AG04450 (cell line): ENCODE results near the gene NFIX. TPM values are rescaled to one million over a fixed set of nuclear protein-coding genes. Genes with fewer than 3 reads are reported as not detected.
A peak's percentile ranks its signal among the peaks of the same experiment; 100 is the strongest.
"Not testable (repeated sequence)": the region's sequence is repeated elsewhere in the genome, so short reads cannot be mapped to it uniquely, and the experiment has no call there.

Source experiments
- CTCF ChIA-PET: fragments of 300-600, 350-600 bp; formaldehyde crosslinking; extraction: SDS; loops from one replicate; lab custom pipeline; 2022; ENCODE audit warnings: antibody characterized with exemption, inconsistent platforms; lab: Charles Lee
- POLR2A ChIA-PET: fragments of 350-600 bp; formaldehyde crosslinking; extraction: SDS; loops from one replicate; lab custom pipeline; 2021; ENCODE audit warnings: antibody characterized with exemption, inconsistent platforms; lab: Yijun Ruan, JAX
- DNase-seq: peaks from one replicate; pipeline ENCODE4 v3.0.0-alpha.2; 2011; ENCODE audit warnings: low read depth, low spot score
- H3K27ac ChIP-seq: one replicate; pipeline ENCODE4 v1.5.1; 2012; ENCODE audit warnings: low read depth, low read length, control low read depth
- H3K27me3 ChIP-seq: one replicate; pipeline ENCODE4 v1.6.0; 2012; ENCODE audit warnings: low read length; ENCODE audit not compliant: control insufficient read depth, insufficient read depth
- H3K4me3 ChIP-seq: 2 replicates; pipeline ENCODE4 v1.5.1; 2011; ENCODE audit warnings: mild to moderate bottlenecking, low read depth, low read length, control low read depth
- H3K9me3 ChIP-seq: 2 replicates; pipeline ENCODE4 v1.5.1; 2012; ENCODE audit warnings: low read length; ENCODE audit not compliant: control insufficient read depth, insufficient read depth
- polyA plus RNA-seq: library from polyadenylated mRNA; depleted of rRNA; stranded (reverse); fragments of >200 nt; gene quantifications from 2 replicates; pipeline ENCODE4 v1.2.3, GENCODE V29; 2011
- TF ChIP-seq, protein P1 (sequence below): IDR thresholded peaks from 2 replicates; pipeline ENCODE4 v1.5.1; 2011; ENCODE audit warnings: low read depth, low read length, control low read depth, inconsistent platforms

Gene NFIX
- polyA plus RNA-seq, 1 experiment, result 15.1 TPM

GRCh38 chr19:12955996-12956395, 39.3 kb upstream of the NFIX start:
- ChIA-PET POLR2A (interaction anchor here (0.7 to 1.8 kb wide), 2 partner anchors 10 to 11 kb away, joined by 4 to 8 read pairs; partner anchors contain the start of gene RAD23A), CTCF (interaction anchor here (3.4 kb wide), 1 partner anchor 9 kb away, joined by 30 read pairs; no protein-coding TSS in a partner anchor)
- no peaks in the 10 kb centered on the region for H3K27me3 ChIP-seq
- DNase-seq, result no peak
- H3K27ac ChIP-seq, result peak overlapping the region; percentile 11
- TF ChIP-seq, protein P1, sequence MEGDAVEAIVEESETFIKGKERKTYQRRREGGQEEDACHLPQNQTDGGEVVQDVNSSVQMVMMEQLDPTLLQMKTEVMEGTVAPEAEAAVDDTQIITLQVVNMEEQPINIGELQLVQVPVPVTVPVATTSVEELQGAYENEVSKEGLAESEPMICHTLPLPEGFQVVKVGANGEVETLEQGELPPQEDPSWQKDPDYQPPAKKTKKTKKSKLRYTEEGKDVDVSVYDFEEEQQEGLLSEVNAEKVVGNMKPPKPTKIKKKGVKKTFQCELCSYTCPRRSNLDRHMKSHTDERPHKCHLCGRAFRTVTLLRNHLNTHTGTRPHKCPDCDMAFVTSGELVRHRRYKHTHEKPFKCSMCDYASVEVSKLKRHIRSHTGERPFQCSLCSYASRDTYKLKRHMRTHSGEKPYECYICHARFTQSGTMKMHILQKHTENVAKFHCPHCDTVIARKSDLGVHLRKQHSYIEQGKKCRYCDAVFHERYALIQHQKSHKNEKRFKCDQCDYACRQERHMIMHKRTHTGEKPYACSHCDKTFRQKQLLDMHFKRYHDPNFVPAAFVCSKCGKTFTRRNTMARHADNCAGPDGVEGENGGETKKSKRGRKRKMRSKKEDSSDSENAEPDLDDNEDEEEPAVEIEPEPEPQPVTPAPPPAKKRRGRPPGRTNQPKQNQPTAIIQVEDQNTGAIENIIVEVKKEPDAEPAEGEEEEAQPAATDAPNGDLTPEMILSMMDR, result no peak
- H3K9me3 ChIP-seq, result no peaks in the 10 kb centered on the region; the same call in 1 of the 2 replicates
- H3K4me3 ChIP-seq, result peak overlapping the region; percentile 99

GRCh38 chr19:12956446-12957388, 38.6 kb upstream of the NFIX start, which contains the start of gene GADD45GIP1:
GADD45GIP1 (minus strand) TSS chr19:12957223; CDS start chr19:12957212, 11 bp downstream.
- TF ChIP-seq, protein P1, result no peak
- ChIA-PET CTCF (interaction anchor here (3.4 kb wide), 1 partner anchor 9 kb away, joined by 30 read pairs; no protein-coding TSS in a partner anchor), POLR2A (interaction anchor here (0.7 to 1.8 kb wide), 2 partner anchors 10 to 12 kb away, joined by 4 to 8 read pairs; partner anchors contain the start of gene RAD23A)
- Histone ChIP-seq H3K27me3 (no peaks in the 10 kb centered on the region), H3K4me3 (peak within 1 kb of the TSS; percentile 99), H3K27ac (peak within 1 kb of the TSS; percentile 57), H3K9me3 (no peaks in the 10 kb centered on the region; the same call in 1 of the 2 replicates)
- no peak for DNase-seq

GRCh38 chr19:12957389-12957952, 37.8 kb upstream of the NFIX start:
- H3K9me3 ChIP-seq, H3K27ac ChIP-seq, H3K27me3 ChIP-seq, DNase-seq: not testable (repeated sequence)
- CTCF ChIA-PET, result interaction anchor here (3.4 kb wide), 1 partner anchor 8 kb away, joined by 30 read pairs; no protein-coding TSS in a partner anchor
- POLR2A ChIA-PET, result interaction anchor here (1.8 kb wide), 1 partner anchor 11 kb away, joined by 8 read pairs; the partner anchor contains the start of gene RAD23A
- peak overlapping the region; percentile 99 for H3K4me3 ChIP-seq

DNA sequence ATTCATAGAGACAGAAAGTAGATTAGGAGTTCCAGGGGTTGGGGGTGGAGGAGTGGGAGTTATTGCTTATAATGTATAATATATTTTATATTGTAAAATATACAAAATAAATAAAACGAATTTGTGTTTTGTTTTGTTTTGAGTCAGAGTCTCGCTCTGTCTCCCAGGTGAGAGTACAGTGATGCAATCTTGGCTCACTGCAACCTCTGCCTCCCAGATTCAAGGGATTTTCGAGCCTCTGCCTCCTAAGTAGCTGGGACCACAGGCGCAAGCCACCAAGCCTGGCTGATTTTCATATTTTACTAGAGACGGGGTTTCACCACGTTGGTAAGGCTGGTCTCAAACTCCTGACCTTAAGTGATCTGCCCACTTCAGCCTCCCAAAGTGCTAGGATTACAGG, 35.8 kb upstream of the NFIX start:
- H3K27ac ChIP-seq, result no peak overlapping the region
- POLR2A ChIA-PET, result no interaction called here
- no peak for DNase-seq
- no peaks in the 10 kb centered on the region; the same call in 1 of the 2 replicates for H3K9me3 ChIP-seq
- CTCF ChIA-PET, result no interaction called here
- no peak overlapping the region for H3K4me3 ChIP-seq
- TF ChIP-seq, protein P1, result no peak
- H3K27me3 ChIP-seq, result no peaks in the 10 kb centered on the region
